ENCODE measurements around the gene COPS3.

Gene COPS3

GRCh38 chr17:17228521-17229279, 52.3 kb downstream of the COPS3 start:
- 94 to 95% methylated on average over 10 to 17 of the region's 17 CpGs for WGBS, 2 experiments (ENCODE audit: insufficient coverage in 2 of 2)
- Histone ChIP-seq H3K9me3 (ENCODE audit: control insufficient read depth, low read length) (no peaks in the 10 kb centered on the region), H3K4me1 (ENCODE audit: control insufficient read depth, insufficient read depth, low read length, poor library complexity, severe bottlenecking) (no peaks in the 10 kb centered on the region), H3K36me3 (ENCODE audit: control insufficient read depth, insufficient read depth, low read length) (peaks cover 88% of the 10 kb centered on the region), H3K27ac (ENCODE audit: low read depth, low read length, severe bottlenecking) (no peak overlapping the region), H3K4me3 (ENCODE audit: extremely low read depth, insufficient read depth, low read length, poor library complexity, severe bottlenecking) (no peak overlapping the region)

GRCh38 chr17:17227608-17228520, 53.2 kb downstream of the COPS3 start:
- 96 to 97% methylated on average over 22 to 25 of the region's 25 CpGs for WGBS, 2 experiments (ENCODE audit: insufficient coverage in 2 of 2)
- no peaks in the 10 kb centered on the region for H3K9me3 ChIP-seq (ENCODE audit: control insufficient read depth, low read length)
- H3K27ac ChIP-seq (ENCODE audit: low read depth, low read length, severe bottlenecking): no peak overlapping the region
- no peak overlapping the region for H3K4me3 ChIP-seq (ENCODE audit: extremely low read depth, insufficient read depth, low read length, poor library complexity, severe bottlenecking)
- H3K36me3 ChIP-seq (ENCODE audit: control insufficient read depth, insufficient read depth, low read length): peaks cover 92% of the 10 kb centered on the region
- no peaks in the 10 kb centered on the region for H3K4me1 ChIP-seq (ENCODE audit: control insufficient read depth, insufficient read depth, low read length, poor library complexity, severe bottlenecking)

GRCh38 chr17:17226451-17227265, 54.4 kb downstream of the COPS3 start:
- no peaks in the 10 kb centered on the region for H3K4me1 ChIP-seq (ENCODE audit: control insufficient read depth, insufficient read depth, low read length, poor library complexity, severe bottlenecking)
- H3K9me3 ChIP-seq (ENCODE audit: control insufficient read depth, low read length): no peaks in the 10 kb centered on the region
- no peak overlapping the region for H3K27ac ChIP-seq (ENCODE audit: low read depth, low read length, severe bottlenecking)
- peaks cover 95% of the 10 kb centered on the region for H3K36me3 ChIP-seq (ENCODE audit: control insufficient read depth, insufficient read depth, low read length)
- H3K4me3 ChIP-seq (ENCODE audit: extremely low read depth, insufficient read depth, low read length, poor library complexity, severe bottlenecking): no peak overlapping the region
- WGBS, 2 experiments (ENCODE audit: insufficient coverage in 2 of 2): 97% methylated on average over 14 to 16 of the region's 16 CpGs

DNA sequence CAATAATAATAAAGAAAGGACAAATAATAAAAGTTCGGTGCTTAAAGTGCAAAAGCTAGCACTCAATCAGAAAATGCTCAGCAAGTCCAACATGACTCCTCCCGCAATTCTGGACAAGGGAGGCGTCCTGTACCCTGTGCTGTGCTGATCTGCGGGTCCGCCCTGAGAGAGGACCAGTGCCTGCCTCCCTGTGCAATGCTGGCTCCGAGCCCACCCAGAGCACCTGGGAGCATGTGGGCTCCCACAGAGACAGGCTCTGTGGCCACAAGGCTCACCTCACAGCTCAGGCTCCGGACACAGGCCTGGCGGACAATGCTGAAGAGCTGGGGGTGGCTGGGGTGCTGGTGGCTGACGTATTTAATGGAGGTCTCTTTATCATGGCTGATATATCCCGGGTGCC, 55.1 kb downstream of the COPS3 start:
- H3K4me3 ChIP-seq (ENCODE audit: extremely low read depth, insufficient read depth, low read length, poor library complexity, severe bottlenecking): no peak overlapping the region
- no peak overlapping the region for H3K27ac ChIP-seq (ENCODE audit: low read depth, low read length, severe bottlenecking)
- no peaks in the 10 kb centered on the region for H3K4me1 ChIP-seq (ENCODE audit: control insufficient read depth, insufficient read depth, low read length, poor library complexity, severe bottlenecking)
- no peaks in the 10 kb centered on the region for H3K9me3 ChIP-seq (ENCODE audit: control insufficient read depth, low read length)
- H3K36me3 ChIP-seq (ENCODE audit: control insufficient read depth, insufficient read depth, low read length): peaks cover 95% of the 10 kb centered on the region
- 95% methylated on average over 9 of the region's 10 CpGs for WGBS, 2 experiments (ENCODE audit: insufficient coverage in 2 of 2)

GRCh38 chr17:17224137-17224536, 56.9 kb downstream of the COPS3 start:
- WGBS, 2 experiments (ENCODE audit: insufficient coverage in 2 of 2): 93 to 96% methylated on average over 8 of the region's 8 CpGs
- H3K4me3 ChIP-seq (ENCODE audit: extremely low read depth, insufficient read depth, low read length, poor library complexity, severe bottlenecking): no peak overlapping the region
- H3K9me3 ChIP-seq (ENCODE audit: control insufficient read depth, low read length): no peaks in the 10 kb centered on the region
- no peak overlapping the region for H3K27ac ChIP-seq (ENCODE audit: low read depth, low read length, severe bottlenecking)
- H3K4me1 ChIP-seq (ENCODE audit: control insufficient read depth, insufficient read depth, low read length, poor library complexity, severe bottlenecking): no peaks in the 10 kb centered on the region
- peaks cover 91% of the 10 kb centered on the region for H3K36me3 ChIP-seq (ENCODE audit: control insufficient read depth, insufficient read depth, low read length)

DNA sequence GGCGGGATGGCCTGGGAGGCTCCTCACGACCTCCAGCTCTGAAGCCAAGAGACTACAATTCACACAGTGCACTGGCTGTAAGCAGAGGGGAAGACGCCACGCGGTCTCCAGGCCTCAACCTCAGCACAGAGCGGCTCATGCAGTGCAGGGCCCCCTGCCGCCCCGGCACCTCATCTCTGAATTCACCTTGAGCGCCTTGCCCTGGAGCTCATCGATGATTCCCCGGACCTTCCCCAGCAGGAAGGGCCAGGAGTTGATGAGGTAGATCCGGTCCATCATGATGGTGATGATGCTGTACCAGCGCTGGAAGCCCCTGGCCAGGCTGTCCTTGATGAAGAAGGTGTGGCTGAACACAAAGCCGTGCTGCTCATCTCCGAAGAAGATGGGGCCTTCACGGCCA, 57.3 kb downstream of the COPS3 start:
- WGBS, 2 experiments (ENCODE audit: insufficient coverage in 2 of 2): 96 to 97% methylated on average over 14 to 16 of the region's 16 CpGs
- peaks cover 91% of the 10 kb centered on the region for H3K36me3 ChIP-seq (ENCODE audit: control insufficient read depth, insufficient read depth, low read length)
- H3K4me3 ChIP-seq (ENCODE audit: extremely low read depth, insufficient read depth, low read length, poor library complexity, severe bottlenecking): no peak overlapping the region
- no peaks in the 10 kb centered on the region for H3K9me3 ChIP-seq (ENCODE audit: control insufficient read depth, low read length)
- no peaks in the 10 kb centered on the region for H3K4me1 ChIP-seq (ENCODE audit: control insufficient read depth, insufficient read depth, low read length, poor library complexity, severe bottlenecking)
- H3K27ac ChIP-seq (ENCODE audit: low read depth, low read length, severe bottlenecking): no peak overlapping the region

- Histone ChIP-seq H3K9me3 (ENCODE audit: control insufficient read depth, low read length) (no peaks in the 10 kb centered on the region), H3K36me3 (ENCODE audit: control insufficient read depth, insufficient read depth, low read length) (peaks cover 90% of the 10 kb centered on the region)
- 95 to 96% methylated on average over 20 to 21 of the region's 22 CpGs for WGBS, 2 experiments (ENCODE audit: insufficient coverage in 2 of 2)
Observed at GRCh38 chr17:17221329-17221728, 59.7 kb downstream of the COPS3 start.

GRCh38 chr17:17220529-17220928, 60.5 kb downstream of the COPS3 start:
- H3K4me1 ChIP-seq (ENCODE audit: control insufficient read depth, insufficient read depth, low read length, poor library complexity, severe bottlenecking): no peaks in the 10 kb centered on the region
- WGBS, 2 experiments (ENCODE audit: insufficient coverage in 2 of 2): 95 to 100% methylated on average over 8 of the region's 8 CpGs
- H3K36me3 ChIP-seq (ENCODE audit: control insufficient read depth, insufficient read depth, low read length): peaks cover 90% of the 10 kb centered on the region
- no peak overlapping the region for H3K4me3 ChIP-seq (ENCODE audit: extremely low read depth, insufficient read depth, low read length, poor library complexity, severe bottlenecking)
- H3K27ac ChIP-seq (ENCODE audit: low read depth, low read length, severe bottlenecking): no peak overlapping the region
- H3K9me3 ChIP-seq (ENCODE audit: control insufficient read depth, low read length): no peaks in the 10 kb centered on the region

More at GRCh38 chr17:17221329-17221728, 59.7 kb downstream of the COPS3 start:
- Histone ChIP-seq H3K4me1 (ENCODE audit: control insufficient read depth, insufficient read depth, low read length, poor library complexity, severe bottlenecking) (no peaks in the 10 kb centered on the region), H3K4me3 (ENCODE audit: extremely low read depth, insufficient read depth, low read length, poor library complexity, severe bottlenecking) (no peak overlapping the region), H3K27ac (ENCODE audit: low read depth, low read length, severe bottlenecking) (no peak overlapping the region)

DNA sequence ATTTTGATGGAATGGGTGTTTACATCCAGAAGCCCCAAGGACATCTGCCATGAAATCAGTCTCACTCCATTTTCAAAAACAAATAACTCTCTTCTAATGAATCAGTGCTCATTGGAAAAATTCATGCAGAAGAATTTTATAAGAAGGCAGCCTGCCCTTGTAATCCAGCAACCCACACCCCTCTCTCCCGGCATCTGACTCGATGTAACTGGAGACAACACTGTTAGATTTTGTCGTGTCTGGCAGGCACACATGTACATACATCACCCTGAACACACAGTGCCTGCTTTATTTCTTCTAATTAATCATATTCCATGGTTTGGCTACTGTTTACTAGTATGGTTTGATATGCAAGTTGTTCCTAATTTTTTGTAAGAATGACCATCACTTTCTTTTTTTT, 63.1 kb downstream of the COPS3 start:
- Histone ChIP-seq H3K27ac (ENCODE audit: low read depth, low read length, severe bottlenecking) (no peak overlapping the region), H3K36me3 (ENCODE audit: control insufficient read depth, insufficient read depth, low read length) (peaks cover 87% of the 10 kb centered on the region), H3K4me3 (ENCODE audit: extremely low read depth, insufficient read depth, low read length, poor library complexity, severe bottlenecking) (no peak overlapping the region), H3K4me1 (ENCODE audit: control insufficient read depth, insufficient read depth, low read length, poor library complexity, severe bottlenecking) (no peaks in the 10 kb centered on the region), H3K9me3 (ENCODE audit: control insufficient read depth, low read length) (no peaks in the 10 kb centered on the region)
- WGBS, 2 experiments (ENCODE audit: insufficient coverage in 2 of 2): 90% methylated on average over 2 of the region's 3 CpGs; no CpG with 5 or more reads in 1 of the 2 experiments

GRCh38 chr17:17216776-17217175, 64.3 kb downstream of the COPS3 start:
- no peak overlapping the region for H3K27ac ChIP-seq (ENCODE audit: low read depth, low read length, severe bottlenecking)
- H3K36me3 ChIP-seq (ENCODE audit: control insufficient read depth, insufficient read depth, low read length): peaks cover 83% of the 10 kb centered on the region
- WGBS, 2 experiments (ENCODE audit: insufficient coverage in 2 of 2): 96 to 97% methylated on average over 16 of the region's 16 CpGs
- no peaks in the 10 kb centered on the region for H3K4me1 ChIP-seq (ENCODE audit: control insufficient read depth, insufficient read depth, low read length, poor library complexity, severe bottlenecking)
- no peaks in the 10 kb centered on the region for H3K9me3 ChIP-seq (ENCODE audit: control insufficient read depth, low read length)
- no peak overlapping the region for H3K4me3 ChIP-seq (ENCODE audit: extremely low read depth, insufficient read depth, low read length, poor library complexity, severe bottlenecking)

Data from mesodermal cell (in vitro differentiated cells).